ENCODE measurements around the gene NRXN3. TPM values are rescaled to one million over a fixed set of nuclear protein-coding genes. Genes with fewer than 3 reads are reported as not detected.

Gene NRXN3
- total and polyA plus RNA-seq, 2 experiments from 2014 or later = 1.0 to 1.8 TPM

- DNase-seq (ENCODE audit: low spot score) = no peak
- Histone ChIP-seq H3K27me3 (ENCODE audit: insufficient read depth) (no peaks in the 10 kb centered on the region), H3K9me2 (ENCODE audit: insufficient read depth) (no peaks in the 10 kb centered on the region), H4K20me1 (replicated peaks; ENCODE audit: insufficient read depth) (no peaks in the 10 kb centered on the region), H3K4me1 (ENCODE audit: insufficient read depth) (no peaks in the 10 kb centered on the region), H3K4me3 (no peak overlapping the region), H3K36me3 (ENCODE audit: insufficient read depth) (no peaks in the 10 kb centered on the region), H3F3A (replicated peaks; ENCODE audit: low read depth) (no peaks in the 10 kb centered on the region), H2AFZ (no peak overlapping the region), H3K79me2 (replicated peaks; ENCODE audit: insufficient read depth) (no peaks in the 10 kb centered on the region), H3K4me2 (no peak overlapping the region), H3K27ac (ENCODE audit: low read depth) (no peak overlapping the region)
- no peaks in the 10 kb centered on the region for H3K4me1 Mint-ChIP-seq
- TF ChIP-seq JUNB (IDR thresholded peaks at IDR 0.05; ENCODE audit: unreplicated experiment) (no peak), ETS1 (IDR thresholded peaks at IDR 0.05) (no peak), CTCF (conservative IDR thresholded peaks at IDR 0.05; ENCODE audit: low read depth in 2 of 2) (no peak), STAT1 (IDR thresholded peaks at IDR 0.05; ENCODE audit: unreplicated experiment) (no peak), ZNF331 (CRISPR knock-in tag; IDR thresholded peaks at IDR 0.05; ENCODE audit: low read depth) (no peak), EZH2phosphoT487 (IDR thresholded peaks at IDR 0.05; ENCODE audit: unreplicated experiment) (no peak), ZNF462 (CRISPR knock-in tag; IDR thresholded peaks at IDR 0.05) (no peak), NANOG (IDR thresholded peaks at IDR 0.05; ENCODE audit: borderline replicate concordance) (no peak), EZH2 (IDR thresholded peaks at IDR 0.05; ENCODE audit: low read depth, unreplicated experiment) (no peak), ZNF114 (CRISPR knock-in tag; IDR thresholded peaks at IDR 0.05) (no peak), CREB1 (CRISPR knock-in tag; IDR thresholded peaks at IDR 0.05; ENCODE audit: low read depth) (no peak), POLR2AphosphoS5 (IDR thresholded peaks at IDR 0.05; ENCODE audit: low read depth) (no peak), REST (IDR thresholded peaks at IDR 0.05; ENCODE audit: unreplicated experiment) (no peak)
- no peaks in the 10 kb centered on the region for H3K27me3 Mint-ChIP-seq (ENCODE audit: insufficient read depth, low read depth, poor library complexity)
- H3K27ac Mint-ChIP-seq = no peak overlapping the region
- ATAC-seq = no peak
- H3K4me3 Mint-ChIP-seq = no peak overlapping the region
- H3K36me3 Mint-ChIP-seq (ENCODE audit: low read depth) = no peaks in the 10 kb centered on the region
- H3K9me3 Mint-ChIP-seq = no peaks in the 10 kb centered on the region
Observed at GRCh38 chr14:78588906-78589305, 418.7 kb downstream of the NRXN3 start.

Measured in GM23338 (cell line).